ENCODE data around the gene COA7. TPM values are rescaled to one million over a fixed set of nuclear protein-coding genes. Genes with fewer than 3 reads are reported as not detected.
"Not testable (repeated sequence)": the region's sequence is repeated elsewhere in the genome, so short reads cannot be mapped to it uniquely, and the experiment has no call there.

COA7 gene
- total RNA-seq, 2 donors from 2014 or later: 14.8 to 23.8 TPM

- no peak overlapping the region for H3K9ac ChIP-seq (ENCODE audit: low read depth in 2 of 2, low read length in 2 of 2)
- no peak for TF ChIP-seq CTCF (IDR thresholded peaks at IDR 0.05)
- no peak overlapping the region for H3K4me3 ChIP-seq
- no peaks in the 10 kb centered on the region for H3K9me3 ChIP-seq
- no peak overlapping the region for H3K27ac ChIP-seq
- no peaks in the 10 kb centered on the region for H3K27me3 ChIP-seq
- DNase-seq: no peak
- no peaks in the 10 kb centered on the region for H3K36me3 ChIP-seq
- H3K4me1 ChIP-seq: no peaks in the 10 kb centered on the region
- intact Hi-C loops (cut with DNase I): no loop called here
These were observed 41.7 kb upstream of the COA7 start for GRCh38 chr1:52739699-52740467.

GRCh38 chr1:52738893-52739292 is 40.7 kb upstream of the COA7 start:
- intact Hi-C loops (cut with DNase I): no loop called here
- H3K9ac ChIP-seq (ENCODE audit: low read depth in 2 of 2, low read length in 2 of 2): no peak overlapping the region
- H3K4me1 ChIP-seq: no peaks in the 10 kb centered on the region
- H3K36me3 ChIP-seq: no peaks in the 10 kb centered on the region
- no peak for DNase-seq
- H3K4me3 ChIP-seq: no peak overlapping the region
- TF ChIP-seq CTCF (IDR thresholded peaks at IDR 0.05): no peak
- no peak overlapping the region for H3K27ac ChIP-seq
- no peaks in the 10 kb centered on the region for H3K9me3 ChIP-seq
- H3K27me3 ChIP-seq: no peaks in the 10 kb centered on the region

- Histone ChIP-seq H3K9ac (ENCODE audit: low read depth in 2 of 2, low read length in 2 of 2) (no peak overlapping the region), H3K4me1 (no peaks in the 10 kb centered on the region), H3K27ac (no peak overlapping the region), H3K36me3 (no peaks in the 10 kb centered on the region), H3K27me3 (no peaks in the 10 kb centered on the region), H3K4me3 (no peak overlapping the region), H3K9me3 (no peaks in the 10 kb centered on the region)
- no peak for DNase-seq
- intact Hi-C loops (cut with DNase I): no loop called here
- TF ChIP-seq CTCF (IDR thresholded peaks at IDR 0.05): no peak
These were observed 40.0 kb upstream of the COA7 start for GRCh38 chr1:52738148-52738547.

- H3K27ac ChIP-seq; H3K9me3 ChIP-seq; H3K27me3 ChIP-seq; H3K9ac ChIP-seq (ENCODE audit: low read depth in 2 of 2, low read length in 2 of 2); H3K4me1 ChIP-seq; H3K36me3 ChIP-seq; H3K4me3 ChIP-seq; DNase-seq; intact Hi-C loops (cut with DNase I): not testable (repeated sequence)
These were observed 37.2 kb upstream of the COA7 start for GRCh38 chr1:52735371-52735770.

GRCh38 chr1:52733368-52733767 is 35.2 kb upstream of the COA7 start:
- Histone ChIP-seq H3K4me3 (no peak overlapping the region), H3K36me3 (no peaks in the 10 kb centered on the region), H3K4me1 (no peaks in the 10 kb centered on the region), H3K9me3 (no peaks in the 10 kb centered on the region), H3K27me3 (no peaks in the 10 kb centered on the region), H3K9ac (ENCODE audit: low read depth in 2 of 2, low read length in 2 of 2) (no peak overlapping the region), H3K27ac (no peak overlapping the region)
- TF ChIP-seq CTCF (IDR thresholded peaks at IDR 0.05): no peak
- no peak for DNase-seq
- intact Hi-C loops (cut with DNase I): no loop called here

- no peaks in the 10 kb centered on the region for H3K4me1 ChIP-seq
- no peak overlapping the region for H3K4me3 ChIP-seq
- no peaks in the 10 kb centered on the region for H3K36me3 ChIP-seq
- no peak overlapping the region for H3K9ac ChIP-seq (ENCODE audit: low read depth in 2 of 2, low read length in 2 of 2)
- intact Hi-C loops (cut with DNase I): no loop called here
- H3K9me3 ChIP-seq: no peaks in the 10 kb centered on the region
- no peak for TF ChIP-seq CTCF (IDR thresholded peaks at IDR 0.05)
- no peak for DNase-seq
- no peak overlapping the region for H3K27ac ChIP-seq
- H3K27me3 ChIP-seq: no peaks in the 10 kb centered on the region
These were observed 30.0 kb upstream of the COA7 start for GRCh38 chr1:52727956-52728656.

All from colonic mucosa (tissue), 4 donors.